Stimulated activated CD4-positive, alpha-beta T cell treated with anti-CD3 and anti-CD28 coated beads, Interleukin-4, amount 100 ng/mL, for 1 hour (primary cell): Measurements from ENCODE around the gene MAN2B1.
"Not testable (repeated sequence)": the region's sequence is repeated elsewhere in the genome, so short reads cannot be mapped to it uniquely, and the experiment has no call there.

Source experiments
- DNase-seq: peaks from one replicate; pipeline ENCODE4 v3.0.0-alpha.2; 2020

MAN2B1 gene

GRCh38 chr19:12666265-12667048 is at the start of gene MAN2B1, which contains the start of gene WDR83:
TSS of gene MAN2B1 (minus strand) at chr19:12666742. CDS start at chr19:12666701, 41 bp downstream.
TSS of gene WDR83 (plus strand) at chr19:12666807. CDS start at chr19:12669791, 2,984 bp downstream.
- DNase-seq, result peak; percentile 87

GRCh38 chr19:12715929-12716328 is 49.4 kb upstream of the MAN2B1 start:
- no peak for DNase-seq

GRCh38 chr19:12715102-12715501 is 48.6 kb upstream of the MAN2B1 start:
- DNase-seq, result no peak

GRCh38 chr19:12713304-12713703 is 46.8 kb upstream of the MAN2B1 start:
- DNase-seq, result not testable (repeated sequence)

DNA sequence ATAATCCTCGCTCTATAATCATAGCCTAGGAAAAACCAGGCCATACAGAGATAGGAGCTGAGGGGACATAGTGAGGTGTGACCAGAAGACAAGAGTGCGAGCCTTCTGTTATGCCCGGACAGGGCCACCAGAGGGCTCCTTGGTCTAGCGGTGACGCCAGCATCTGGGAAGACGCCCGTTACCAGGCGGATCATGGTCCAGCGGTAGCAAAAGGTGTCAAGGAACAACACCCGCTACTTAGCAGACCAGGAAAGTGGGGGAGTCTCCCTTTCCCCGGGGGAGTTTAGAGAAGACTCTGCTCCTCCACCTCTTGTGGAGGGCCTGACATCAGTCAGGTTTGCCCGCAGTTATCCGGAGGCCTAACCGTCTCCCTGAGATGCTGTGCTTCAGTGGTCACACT is 45.5 kb upstream of the MAN2B1 start:
- DNase-seq, result not testable (repeated sequence)

GRCh38 chr19:12711187-12711586 is 44.6 kb upstream of the MAN2B1 start:
- no peak for DNase-seq

- DNase-seq, result no peak
Measured at GRCh38 chr19:12708641-12709040, 42.1 kb upstream of the MAN2B1 start.

- DNase-seq, result no peak
Measured at GRCh38 chr19:12706332-12706718, 39.8 kb upstream of the MAN2B1 start.

DNA sequence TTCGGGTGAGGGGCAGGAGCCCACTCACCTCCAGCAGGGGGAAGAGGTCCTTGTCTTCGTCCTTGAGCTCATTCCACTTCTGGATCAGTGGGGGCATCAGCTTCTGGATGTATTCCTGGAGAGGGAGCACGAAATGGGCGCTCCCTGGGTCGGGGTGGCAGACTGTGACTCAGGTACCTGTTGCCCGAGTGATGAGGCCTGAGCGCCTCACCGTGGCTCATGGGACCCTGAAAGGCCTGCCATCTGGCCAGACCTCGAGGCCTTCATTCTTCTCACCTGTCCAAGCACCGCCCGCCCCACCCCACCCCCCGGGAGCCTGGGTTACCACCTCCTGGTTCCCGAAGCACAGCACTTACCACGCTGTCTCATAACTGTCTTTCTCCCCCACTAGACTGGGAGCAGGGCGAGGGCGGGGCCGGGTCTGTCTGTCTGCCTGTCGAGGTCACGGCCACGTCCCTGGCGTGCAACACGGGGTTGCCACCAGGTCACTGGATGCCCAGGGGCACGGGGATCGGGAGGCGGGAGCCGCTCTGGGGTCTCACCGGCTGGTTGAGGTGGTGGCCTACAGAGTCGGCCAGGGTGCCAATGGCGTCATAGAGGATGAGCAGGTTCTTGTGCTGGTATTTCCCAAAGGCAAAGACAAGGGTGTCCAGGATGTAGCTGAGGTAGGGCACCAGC is 39.3 kb upstream of the MAN2B1 start:
- no peak for DNase-seq

- no peak for DNase-seq
Measured at GRCh38 chr19:12705169-12705568, 38.6 kb upstream of the MAN2B1 start.

DNA sequence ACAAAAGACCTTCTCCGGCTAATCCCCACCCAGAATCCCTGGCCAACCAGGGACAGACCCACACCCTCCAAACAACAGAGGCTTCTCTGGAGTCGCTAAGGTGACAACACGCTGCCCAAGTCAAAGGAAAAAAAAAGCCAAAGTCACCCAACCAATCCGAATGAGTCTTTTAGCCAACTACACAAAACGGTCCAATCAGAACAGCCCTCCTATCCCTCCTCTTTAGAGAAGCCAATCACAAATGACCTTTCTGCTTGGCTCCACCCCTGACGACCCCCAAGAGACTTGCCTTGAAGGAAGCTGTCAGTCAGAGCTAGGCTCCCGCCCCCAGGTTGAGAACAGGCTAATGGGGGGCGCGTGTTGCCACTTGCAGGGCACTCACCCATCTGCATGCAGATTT is 36.5 kb upstream of the MAN2B1 start:
- no peak for DNase-seq

- no peak for DNase-seq
Measured at GRCh38 chr19:12701596-12702282, 35.2 kb upstream of the MAN2B1 start.

DNA sequence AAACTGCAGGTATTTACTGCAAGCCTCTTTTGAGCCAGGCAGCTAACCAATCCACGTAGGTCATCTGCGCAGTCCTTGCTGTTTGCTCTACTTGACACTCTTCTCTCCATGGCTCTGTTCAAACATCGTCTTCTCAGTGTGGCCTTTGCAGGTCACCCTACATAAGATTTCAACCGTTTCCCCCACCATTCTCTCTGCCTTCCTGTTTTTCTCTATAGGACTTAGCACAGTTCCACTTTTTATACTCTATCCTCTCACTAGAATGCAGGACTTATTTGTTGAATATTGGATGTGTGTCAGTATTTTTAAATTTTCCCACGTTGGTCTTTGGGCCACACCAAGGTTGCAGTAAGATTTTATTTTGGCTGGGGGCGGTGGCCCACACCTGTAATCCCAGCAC is 31.6 kb upstream of the MAN2B1 start:
- no peak for DNase-seq

DNA sequence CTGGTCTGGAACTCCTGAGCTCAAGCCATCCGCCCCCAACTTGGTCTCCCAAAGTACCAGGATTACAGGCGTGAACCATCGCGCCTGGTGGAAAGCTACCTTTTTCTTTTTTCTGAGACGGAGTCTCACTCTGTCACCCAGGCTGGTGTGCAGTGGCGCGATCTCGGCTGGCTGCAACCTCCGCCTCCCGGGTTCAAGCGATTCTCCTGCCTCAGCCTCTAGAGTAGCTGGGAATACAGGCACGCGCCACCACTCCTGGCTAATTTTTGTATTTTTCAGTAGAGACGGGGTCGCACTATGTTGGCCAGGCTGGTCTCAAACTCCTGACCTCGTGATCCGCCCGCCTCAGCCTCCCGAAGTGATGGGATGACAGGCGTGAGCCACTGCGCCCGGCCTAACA is 30.9 kb upstream of the MAN2B1 start:
- DNase-seq, result not testable (repeated sequence)

DNA sequence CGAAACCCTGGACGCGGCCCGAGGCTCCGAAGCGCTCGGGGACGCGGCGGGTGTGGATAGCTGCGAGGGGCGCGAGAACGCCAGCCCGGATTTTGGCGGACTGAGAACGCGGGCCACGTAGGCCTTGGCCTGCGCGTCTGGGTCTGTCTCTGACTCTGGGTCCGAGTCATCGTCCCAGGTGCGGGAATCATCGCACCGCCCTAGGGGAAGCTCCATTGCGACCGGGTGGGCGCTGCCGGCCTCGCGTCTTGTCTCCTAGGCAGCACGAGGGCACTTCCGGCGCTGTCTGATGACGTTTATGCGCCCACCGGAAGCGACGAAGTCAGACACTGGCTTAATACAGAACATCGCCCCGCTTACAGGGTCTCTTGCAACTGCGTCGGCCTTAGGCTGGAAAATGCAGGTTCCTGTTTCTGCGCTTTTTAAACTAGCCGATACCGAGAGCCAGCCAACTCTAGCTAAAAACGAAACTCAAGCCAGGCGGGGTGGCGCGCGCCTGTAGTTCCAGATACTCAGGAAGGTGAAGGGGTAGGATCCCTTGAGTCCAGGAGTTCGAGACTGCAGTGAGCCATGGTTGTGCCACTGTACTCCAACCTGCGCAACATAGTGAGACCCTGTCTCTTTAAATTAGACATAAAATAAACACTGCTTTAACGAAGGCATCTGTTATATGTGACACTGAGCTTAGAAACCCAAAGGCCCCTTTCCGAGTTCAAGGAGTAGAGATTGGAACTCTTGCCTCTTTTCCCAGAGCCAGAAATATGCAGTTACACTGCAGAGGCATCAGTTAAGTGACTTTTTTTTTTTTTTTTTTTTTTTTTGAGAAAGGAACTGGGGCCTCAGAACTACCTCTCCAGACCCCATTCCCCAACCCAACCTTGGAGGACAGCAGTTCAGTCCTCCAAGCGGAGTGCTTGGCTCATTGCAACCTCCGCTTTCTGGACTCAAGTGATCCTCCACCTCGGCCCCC is 30.1 kb upstream of the MAN2B1 start, which contains the start of gene FBXW9:
Gene FBXW9, minus strand, starts transcription at position 266 of the 970 bp plus-strand sequence. Its CDS starts 50 bp downstream, at position 216.
- peak; percentile 98 for DNase-seq

- DNase-seq, result peak; percentile 18
Measured at GRCh38 chr19:12695997-12696365, 29.4 kb upstream of the MAN2B1 start.

DNA sequence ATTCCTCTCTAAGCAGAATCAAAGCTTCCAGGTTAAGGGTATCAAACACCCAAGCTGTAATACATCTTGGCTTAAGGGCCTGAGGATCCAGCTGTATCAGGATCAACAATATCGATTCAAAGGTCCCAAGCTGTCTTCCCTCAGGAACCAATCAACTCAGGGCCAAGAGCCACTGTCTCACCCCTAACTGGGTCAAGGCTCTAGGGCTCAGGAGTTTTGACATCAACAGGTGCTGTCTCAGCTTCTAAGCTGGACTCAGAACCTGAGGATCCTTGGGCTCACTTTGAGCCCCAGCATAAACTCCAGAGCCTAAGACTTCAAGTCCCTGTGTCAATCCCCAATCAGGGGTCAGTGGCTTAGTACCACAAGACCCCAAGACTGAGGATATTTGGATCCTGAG is 29.0 kb upstream of the MAN2B1 start:
- no peak for DNase-seq

- no peak for DNase-seq
Measured at GRCh38 chr19:12695096-12695495, 28.6 kb upstream of the MAN2B1 start.

- no peak for DNase-seq
Measured at GRCh38 chr19:12694641-12695040, 28.1 kb upstream of the MAN2B1 start.

- DNase-seq, result no peak
Measured at GRCh38 chr19:12692960-12693359, 26.4 kb upstream of the MAN2B1 start.

GRCh38 chr19:12689581-12690216 is 23.2 kb upstream of the MAN2B1 start:
- DNase-seq, result no peak

DNA sequence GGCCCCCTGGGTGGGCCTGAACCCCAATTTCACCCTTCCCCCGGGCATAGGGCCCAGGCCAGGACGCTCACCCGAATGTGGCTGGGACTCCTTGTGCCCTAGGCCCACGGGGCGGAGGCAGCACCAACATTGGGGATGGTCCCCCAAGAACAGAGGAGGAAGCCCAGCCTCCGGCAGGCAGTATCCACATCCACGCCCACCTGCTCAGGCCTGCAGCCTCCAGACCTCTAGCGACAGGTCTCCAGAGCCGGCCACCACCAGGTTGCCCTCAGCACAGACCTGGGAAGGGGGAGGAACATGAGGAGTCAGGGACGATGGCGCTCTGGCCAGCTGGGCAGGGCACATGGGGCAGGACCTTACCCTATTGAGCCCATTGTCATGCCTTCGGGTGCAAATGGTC is 22.5 kb upstream of the MAN2B1 start:
- no peak for DNase-seq
